Coronary artery (tissue), 2 donors: ENCODE measurements around the gene SLC16A3.
"Not testable (repeated sequence)": the region's sequence is repeated elsewhere in the genome, so short reads cannot be mapped to it uniquely, and the experiment has no call there.

Experiments used
- DNase-seq: peaks from one replicate; pipeline ENCODE4 v3.0.0-alpha.2; 2017; ENCODE audit warnings: low spot score
- H3K27ac ChIP-seq, 2 donors: fragments of 200-600 bp; sonication (generic); one replicate each; pipeline ENCODE4 v1.5.1; 2016 to 2019
- H3K4me3 ChIP-seq: fragments of 200-600 bp; sonication (generic); 2 replicates; pipeline ENCODE4 v1.5.1; 2016; ENCODE audit warnings: mild to moderate bottlenecking, moderate library complexity
- TF ChIP-seq, protein P1 (sequence below): fragments of 200-600 bp; sonication (generic); IDR thresholded peaks from one replicate; pipeline ENCODE4 v1.5.1; 2019; ENCODE audit warnings: antibody characterized with exemption

SLC16A3 gene

DNA sequence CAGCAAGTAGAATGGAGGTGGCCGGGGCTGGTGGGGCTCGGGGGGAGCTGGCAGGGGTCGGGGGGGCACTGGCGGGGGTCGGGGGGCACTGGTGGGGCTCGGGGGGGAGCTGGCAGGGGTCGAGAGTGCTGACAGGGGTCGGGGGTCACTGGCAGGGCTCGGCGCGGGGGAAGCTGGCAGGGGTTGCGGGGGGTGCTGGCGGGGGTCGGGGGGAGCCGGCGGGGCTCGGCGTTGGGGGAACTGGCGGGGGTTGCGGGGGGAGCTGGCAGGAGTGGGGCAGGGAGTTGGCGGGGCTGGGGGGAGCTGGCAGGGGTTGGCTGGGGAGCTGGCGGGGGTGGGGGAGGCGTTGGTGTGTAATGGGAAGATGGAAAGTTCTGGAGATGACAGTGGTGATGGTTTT, 41.3 kb upstream of the SLC16A3 start:
- TF ChIP-seq, protein P1, sequence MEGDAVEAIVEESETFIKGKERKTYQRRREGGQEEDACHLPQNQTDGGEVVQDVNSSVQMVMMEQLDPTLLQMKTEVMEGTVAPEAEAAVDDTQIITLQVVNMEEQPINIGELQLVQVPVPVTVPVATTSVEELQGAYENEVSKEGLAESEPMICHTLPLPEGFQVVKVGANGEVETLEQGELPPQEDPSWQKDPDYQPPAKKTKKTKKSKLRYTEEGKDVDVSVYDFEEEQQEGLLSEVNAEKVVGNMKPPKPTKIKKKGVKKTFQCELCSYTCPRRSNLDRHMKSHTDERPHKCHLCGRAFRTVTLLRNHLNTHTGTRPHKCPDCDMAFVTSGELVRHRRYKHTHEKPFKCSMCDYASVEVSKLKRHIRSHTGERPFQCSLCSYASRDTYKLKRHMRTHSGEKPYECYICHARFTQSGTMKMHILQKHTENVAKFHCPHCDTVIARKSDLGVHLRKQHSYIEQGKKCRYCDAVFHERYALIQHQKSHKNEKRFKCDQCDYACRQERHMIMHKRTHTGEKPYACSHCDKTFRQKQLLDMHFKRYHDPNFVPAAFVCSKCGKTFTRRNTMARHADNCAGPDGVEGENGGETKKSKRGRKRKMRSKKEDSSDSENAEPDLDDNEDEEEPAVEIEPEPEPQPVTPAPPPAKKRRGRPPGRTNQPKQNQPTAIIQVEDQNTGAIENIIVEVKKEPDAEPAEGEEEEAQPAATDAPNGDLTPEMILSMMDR, result no peak
- Histone ChIP-seq H3K4me3 (no peak overlapping the region), H3K27ac (no peak overlapping the region)
- DNase-seq, result no peak

DNA sequence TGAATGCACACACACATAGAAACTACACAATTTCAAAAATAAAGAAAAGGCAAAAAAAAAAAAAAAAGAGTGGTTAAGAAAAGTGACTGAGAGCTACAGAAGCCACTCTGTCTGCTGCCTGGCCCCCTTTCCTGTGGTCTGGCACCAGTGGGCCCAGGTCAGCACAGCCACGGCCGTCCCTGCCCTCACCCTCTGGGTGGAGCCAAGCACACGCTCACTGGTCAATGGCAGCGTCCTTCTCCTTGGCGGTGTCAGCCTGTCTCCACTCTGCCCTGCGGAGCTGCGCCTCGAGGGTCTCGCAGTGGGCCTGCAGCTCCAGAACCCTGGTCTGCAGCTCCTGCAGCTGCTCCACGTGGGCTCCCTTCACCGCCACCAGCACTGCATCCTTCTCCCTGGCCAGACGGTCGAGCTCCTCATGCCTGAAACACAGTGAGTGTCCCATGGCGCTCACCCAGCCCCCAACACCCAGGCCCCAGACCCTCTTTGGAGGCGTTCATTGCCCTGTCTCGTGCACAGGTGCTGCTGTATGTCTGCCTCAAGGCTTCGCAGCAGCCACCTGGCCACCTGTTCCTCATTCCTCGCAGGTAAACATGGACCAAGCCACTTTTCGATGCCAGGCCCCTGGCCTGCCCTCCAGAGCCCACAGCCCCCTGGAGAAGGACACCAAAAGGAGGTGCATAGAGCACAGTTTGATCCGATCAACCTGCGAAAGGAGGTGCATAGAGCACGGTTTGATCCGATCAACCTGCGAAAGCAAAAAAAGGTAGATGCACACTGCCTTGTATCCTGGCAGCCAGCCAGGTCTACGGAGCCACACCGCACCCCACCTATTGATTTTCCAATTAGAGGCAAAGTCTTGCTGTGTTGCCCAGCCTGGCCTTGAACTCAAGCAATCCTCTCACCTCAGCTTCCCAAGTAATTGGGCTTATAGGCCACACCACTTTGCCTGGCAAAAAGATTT, 40.6 kb upstream of the SLC16A3 start:
- no peak for DNase-seq
- no peak overlapping the region for H3K4me3 ChIP-seq
- no peak overlapping the region for H3K27ac ChIP-seq
- TF ChIP-seq, protein P1, result no peak

DNA sequence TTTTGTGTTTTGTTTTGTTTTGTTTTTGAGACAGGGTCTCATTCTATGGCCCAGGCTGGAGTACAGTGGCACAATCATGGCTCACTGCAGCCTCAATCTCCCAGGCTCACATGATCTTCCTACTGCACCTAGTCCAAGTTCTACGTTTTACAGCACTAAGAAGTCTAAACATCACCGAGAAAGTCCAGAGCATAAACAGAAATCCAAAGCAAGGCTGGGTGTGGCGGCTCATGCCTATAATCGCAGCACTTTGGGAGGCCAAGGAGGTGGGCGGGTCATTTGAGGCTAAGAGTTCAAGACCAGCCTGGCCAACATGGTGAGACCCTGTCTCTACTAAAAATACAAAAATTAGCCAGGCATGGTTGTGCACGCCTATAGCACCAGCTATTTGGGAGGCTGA, 35.8 kb upstream of the SLC16A3 start:
- not testable (repeated sequence) for H3K4me3 ChIP-seq, DNase-seq, H3K27ac ChIP-seq

DNA sequence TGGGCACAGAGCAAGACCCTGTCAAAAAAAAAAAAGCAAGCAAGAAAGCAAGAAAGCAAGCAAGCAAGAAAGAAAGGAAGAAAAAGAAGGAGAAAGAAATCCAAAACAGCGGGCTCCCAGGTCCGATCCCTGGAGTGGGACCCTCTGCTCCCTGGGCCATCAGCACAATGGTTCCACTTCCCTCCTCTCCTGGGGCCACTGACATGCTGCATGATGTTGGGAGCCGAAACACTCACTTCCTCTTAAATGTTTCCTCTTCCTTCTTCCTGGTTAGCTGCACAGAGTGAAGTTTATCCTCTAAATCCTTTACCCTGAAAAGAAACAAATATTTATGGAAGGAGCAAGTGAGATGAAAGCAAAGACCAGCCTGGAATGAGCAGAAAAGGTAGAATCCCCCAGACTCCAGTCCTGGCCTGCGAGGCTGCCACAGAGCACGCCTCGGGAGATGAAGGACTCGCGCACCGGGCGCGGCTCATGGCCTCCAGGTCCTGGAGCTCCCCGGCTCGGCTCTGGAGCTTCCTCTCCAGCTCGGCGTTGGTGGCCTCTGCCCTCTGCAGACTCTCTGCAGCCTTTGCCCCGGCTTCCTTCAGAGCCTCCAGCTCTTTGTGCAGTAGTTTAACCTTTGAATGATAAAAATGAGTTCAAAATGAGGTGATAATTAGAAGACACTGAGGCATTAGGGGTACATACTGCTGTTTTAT, 35.2 kb upstream of the SLC16A3 start:
- Histone ChIP-seq H3K4me3 (peak overlapping the region; percentile 30), H3K27ac (no peak overlapping the region)
- DNase-seq, result no peak
- TF ChIP-seq, protein P1, result no peak

DNA sequence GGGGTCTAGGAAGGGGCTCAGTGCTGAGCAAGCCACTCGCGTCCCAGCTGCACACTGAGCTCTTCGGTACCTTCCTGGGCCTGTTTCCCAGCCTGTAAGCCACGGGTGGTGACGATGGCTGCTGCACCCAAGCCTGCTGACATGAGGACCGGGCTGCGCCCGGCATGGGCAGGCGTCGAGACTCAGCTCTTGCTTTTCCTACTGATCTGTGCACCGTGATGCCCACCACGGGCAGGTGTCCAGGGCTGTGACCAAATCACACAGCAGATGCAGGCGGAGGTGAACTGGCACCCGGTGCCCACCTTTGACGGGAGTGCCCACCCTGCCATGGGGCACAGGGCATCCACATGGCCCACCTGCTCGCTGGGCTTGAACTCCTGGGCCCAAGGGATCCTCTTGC, 34.1 kb upstream of the SLC16A3 start:
- TF ChIP-seq, protein P1, result no peak
- H3K4me3 ChIP-seq, result no peak overlapping the region
- no peak overlapping the region for H3K27ac ChIP-seq

DNA sequence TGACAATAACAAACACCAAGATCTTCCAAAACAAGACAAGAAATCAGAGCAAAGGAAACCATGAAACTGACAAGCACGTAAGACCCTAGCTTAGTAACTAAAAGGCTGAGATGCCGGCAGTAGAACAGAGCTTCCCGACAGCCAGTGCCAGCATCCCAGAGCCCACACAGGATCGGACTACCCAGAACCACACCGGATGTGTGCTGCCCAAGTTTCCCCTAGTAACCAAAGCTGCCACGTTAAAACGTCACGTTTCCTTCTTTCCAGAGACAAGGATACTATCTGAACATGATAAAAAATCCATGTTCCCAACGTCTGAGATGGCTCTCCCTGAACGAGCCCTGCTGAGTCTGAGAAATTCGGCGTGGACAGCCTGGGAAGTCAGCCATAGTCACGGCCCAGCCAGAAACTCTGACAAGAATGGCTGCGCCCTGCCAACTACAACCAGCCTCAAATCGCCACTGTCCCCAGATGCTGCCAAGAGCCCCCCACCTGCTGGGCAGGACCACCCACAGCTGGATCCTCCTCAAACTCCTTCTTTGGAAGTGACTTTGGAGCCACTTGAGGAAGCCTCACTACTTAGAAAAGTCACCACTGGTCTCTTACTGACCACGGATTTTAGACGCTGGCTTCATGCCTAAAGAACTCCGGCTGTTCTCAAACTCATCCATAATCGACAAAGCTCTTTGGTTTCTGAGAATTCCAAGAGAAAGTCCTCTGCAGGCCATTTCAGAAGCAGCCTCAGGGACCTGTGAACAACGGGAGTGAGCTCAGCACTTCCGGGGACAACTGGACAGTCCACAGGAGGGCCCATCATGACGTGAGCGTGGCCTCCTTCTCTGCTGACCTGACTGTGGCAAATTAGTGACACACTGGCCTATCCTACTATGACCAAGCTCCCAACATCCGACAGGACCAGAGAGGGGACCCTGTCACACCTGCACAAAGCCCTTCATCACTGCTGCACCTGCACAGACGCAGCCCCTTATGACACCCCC, 32.9 kb upstream of the SLC16A3 start:
- Histone ChIP-seq H3K27ac (peak overlapping the region; percentile 20 to 52), H3K4me3 (peak overlapping the region; percentile 17)
- DNase-seq, result no peak
- TF ChIP-seq, protein P1, result no peak

More for the DNA sequence above, 34.1 kb upstream of the SLC16A3 start:
- no peak for DNase-seq

DNA sequence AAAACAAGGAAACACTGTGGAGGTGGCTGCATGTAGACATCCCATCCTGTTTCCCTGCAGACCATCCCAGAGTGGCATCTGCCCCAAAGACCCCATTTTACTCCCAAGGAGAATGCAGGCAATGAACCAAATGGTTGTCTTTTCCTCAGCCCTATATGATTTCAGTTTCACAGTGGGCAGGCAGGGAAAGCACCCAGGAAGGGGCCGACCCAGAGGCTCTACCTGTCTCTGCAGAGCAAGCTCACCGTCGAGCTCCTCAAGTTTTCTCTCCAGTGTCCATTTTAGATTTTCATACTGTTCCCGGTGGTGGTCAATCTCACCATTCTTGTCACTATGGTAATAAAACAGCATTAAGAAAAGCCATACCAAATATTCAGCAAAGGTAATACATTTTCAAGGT, 30.8 kb upstream of the SLC16A3 start:
- no peak overlapping the region for H3K4me3 ChIP-seq
- H3K27ac ChIP-seq, result no peak overlapping the region
- TF ChIP-seq, protein P1, result no peak
- no peak for DNase-seq
